Endothelial cell (in vitro differentiated cells): ENCODE results near the gene FAM98B. TPM values are rescaled to one million over a fixed set of nuclear protein-coding genes. Genes with fewer than 3 reads are reported as not detected.

Experiments used
- DNase-seq: peaks from one replicate; pipeline ENCODE4 v3.0.0; 2021; ENCODE audit warnings: low spot score
- H3K27ac Mint-ChIP-seq: one replicate; pipeline ENCODE4 v1.8.0; 2021; ENCODE audit warnings: mixed read lengths, inconsistent platforms; ENCODE audit not compliant: unreplicated experiment
- H3K27me3 Mint-ChIP-seq: one replicate; pipeline ENCODE4 v1.8.0; 2021; ENCODE audit warnings: mild to moderate bottlenecking, moderate library complexity, mixed read lengths, inconsistent platforms; ENCODE audit not compliant: unreplicated experiment
- H3K36me3 Mint-ChIP-seq: one replicate; pipeline ENCODE4 v1.8.0; 2021; ENCODE audit warnings: mild to moderate bottlenecking, low read depth, mixed read lengths, inconsistent platforms; ENCODE audit not compliant: unreplicated experiment
- H3K4me1 Mint-ChIP-seq: one replicate; pipeline ENCODE4 v1.8.0; 2021; ENCODE audit warnings: mild to moderate bottlenecking, mixed read lengths, inconsistent platforms; ENCODE audit not compliant: unreplicated experiment
- H3K4me3 Mint-ChIP-seq: one replicate; pipeline ENCODE4 v1.8.0; 2021; ENCODE audit warnings: mild to moderate bottlenecking, mixed read lengths, inconsistent platforms; ENCODE audit not compliant: unreplicated experiment
- H3K9me3 Mint-ChIP-seq: one replicate; pipeline ENCODE4 v1.8.0; 2021; ENCODE audit warnings: mixed read lengths, inconsistent platforms; ENCODE audit not compliant: unreplicated experiment
- CTCF ChIP-seq: fragments of 200-600 bp; sonication (generic); IDR thresholded peaks from one replicate; pipeline ENCODE4 v1.5.0; 2021; ENCODE audit warnings: antibody characterized with exemption; ENCODE audit not compliant: unreplicated experiment
- total RNA-seq: library from RNA; stranded (reverse); fragmentation: NEBNext Ultra II Directional; extraction: Animal tissue kit (Norgen Biotek cat#: 25700); gene quantifications from one replicate; pipeline ENCODE4 v1.2.1, GENCODE V29; 2021; ENCODE audit not compliant: unreplicated experiment

The FAM98B gene
- total RNA-seq, 1 donor from 2014 or later = 24.6 TPM

- no peak for DNase-seq
- Mint-ChIP-seq H3K36me3 (peaks cover 3% of the 10 kb centered on the region), H3K9me3 (no peaks in the 10 kb centered on the region), H3K4me3 (no peak overlapping the region), H3K4me1 (no peaks in the 10 kb centered on the region), H3K27me3 (no peaks in the 10 kb centered on the region), H3K27ac (no peak overlapping the region)
- TF ChIP-seq CTCF = no peak
Observed at GRCh38 chr15:38460543-38460942, 6.6 kb downstream of the FAM98B start.

GRCh38 chr15:38461066-38461833 is 7.3 kb downstream of the FAM98B start:
- TF ChIP-seq CTCF = no peak
- H3K27ac Mint-ChIP-seq = no peak overlapping the region
- no peaks in the 10 kb centered on the region for H3K27me3 Mint-ChIP-seq
- no peak overlapping the region for H3K4me3 Mint-ChIP-seq
- H3K9me3 Mint-ChIP-seq = no peaks in the 10 kb centered on the region
- DNase-seq = no peak
- H3K4me1 Mint-ChIP-seq = no peaks in the 10 kb centered on the region
- H3K36me3 Mint-ChIP-seq = peaks cover 3% of the 10 kb centered on the region

- H3K27me3 Mint-ChIP-seq = no peaks in the 10 kb centered on the region
- no peaks in the 10 kb centered on the region for H3K4me1 Mint-ChIP-seq
- no peaks in the 10 kb centered on the region for H3K9me3 Mint-ChIP-seq
- TF ChIP-seq CTCF = no peak
- DNase-seq = no peak
- no peaks in the 10 kb centered on the region for H3K36me3 Mint-ChIP-seq
- H3K27ac Mint-ChIP-seq = no peak overlapping the region
- no peak overlapping the region for H3K4me3 Mint-ChIP-seq
Observed at GRCh38 chr15:38463893-38464292, 10.0 kb downstream of the FAM98B start.

GRCh38 chr15:38464675-38465074 is 10.7 kb downstream of the FAM98B start:
- no peak overlapping the region for H3K27ac Mint-ChIP-seq
- no peak for DNase-seq
- H3K4me3 Mint-ChIP-seq = no peak overlapping the region
- no peaks in the 10 kb centered on the region for H3K9me3 Mint-ChIP-seq
- no peaks in the 10 kb centered on the region for H3K36me3 Mint-ChIP-seq
- no peaks in the 10 kb centered on the region for H3K4me1 Mint-ChIP-seq
- H3K27me3 Mint-ChIP-seq = no peaks in the 10 kb centered on the region
- TF ChIP-seq CTCF = no peak

- Mint-ChIP-seq H3K36me3 (peaks cover 4% of the 10 kb centered on the region), H3K27ac (no peak overlapping the region), H3K9me3 (no peaks in the 10 kb centered on the region), H3K4me3 (no peak overlapping the region), H3K27me3 (no peaks in the 10 kb centered on the region), H3K4me1 (no peaks in the 10 kb centered on the region)
- no peak for TF ChIP-seq CTCF
- DNase-seq = no peak
Observed at GRCh38 chr15:38470816-38471215, 16.9 kb downstream of the FAM98B start.
